EL (cell line): ENCODE data around the gene SP2.

Experiments used
- DNase-seq: peaks from one replicate; pipeline ENCODE4 v3.0.0-alpha.2; 2016

SP2 gene

DNA sequence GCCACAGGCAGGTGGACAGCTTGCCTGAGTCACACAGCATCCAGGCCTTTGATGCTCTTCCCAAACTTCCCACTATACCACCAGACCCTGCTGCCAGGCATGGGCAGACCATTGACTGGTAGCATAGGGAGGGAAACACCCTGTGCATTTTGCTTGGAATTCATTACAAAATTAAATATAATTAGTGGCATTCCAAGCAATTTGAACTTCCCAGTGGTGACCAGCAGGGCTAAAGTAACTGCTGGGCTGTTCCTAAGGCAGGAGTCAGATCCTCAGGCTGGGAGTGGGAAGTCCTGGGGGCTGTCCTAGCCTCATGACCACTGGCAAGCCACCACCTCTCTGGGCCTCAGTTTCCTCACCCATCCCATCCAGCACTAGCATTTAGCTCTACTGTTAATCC is 57.9 kb downstream of the SP2 start:
- no peak for DNase-seq

DNA sequence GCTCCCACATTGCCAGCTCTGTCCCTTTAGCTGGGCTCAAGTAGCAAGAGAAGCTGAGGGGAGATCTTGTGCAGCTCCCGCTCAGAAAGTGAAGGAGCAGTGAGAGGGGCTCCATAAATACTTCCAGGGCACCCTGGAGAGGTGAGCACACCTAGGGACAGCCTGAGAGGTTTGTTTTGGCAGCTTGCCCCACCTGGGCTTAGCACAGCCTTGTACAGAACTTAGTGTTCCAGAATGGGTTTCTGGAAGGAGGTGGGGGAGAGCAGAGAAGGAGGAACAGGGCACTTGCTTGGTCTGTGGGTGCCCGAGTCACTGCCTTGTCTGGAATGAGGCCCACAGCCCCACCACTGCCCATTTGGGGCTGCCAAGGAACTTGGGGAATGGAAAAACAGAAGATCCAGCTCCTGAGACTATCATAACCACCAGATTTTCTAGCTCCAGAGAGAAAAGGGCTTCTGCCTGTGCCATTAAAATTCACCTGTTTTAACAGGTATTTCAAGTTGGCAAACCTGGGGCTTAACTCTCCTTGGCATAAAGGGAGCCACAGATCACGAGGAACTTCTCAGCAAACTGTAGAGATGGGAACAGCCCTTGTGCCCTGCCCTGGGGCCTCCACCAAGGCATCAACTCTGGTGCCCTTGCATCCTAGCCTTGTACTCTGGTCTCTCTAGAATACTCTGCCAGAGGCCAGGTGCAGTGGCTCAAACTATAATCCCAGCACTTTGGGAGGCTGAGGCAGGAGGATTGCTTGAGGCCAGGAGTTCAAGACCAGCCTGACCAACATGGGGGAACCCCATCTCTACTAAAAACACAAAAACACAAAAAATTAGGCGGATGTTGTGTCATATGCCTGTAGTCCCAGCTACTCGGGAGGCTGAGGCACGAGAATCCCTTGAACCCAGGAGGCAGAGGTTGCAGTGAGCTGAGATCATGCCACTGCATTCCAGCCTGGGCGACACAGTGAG is 59.7 kb downstream of the SP2 start:
- no peak for DNase-seq

DNA sequence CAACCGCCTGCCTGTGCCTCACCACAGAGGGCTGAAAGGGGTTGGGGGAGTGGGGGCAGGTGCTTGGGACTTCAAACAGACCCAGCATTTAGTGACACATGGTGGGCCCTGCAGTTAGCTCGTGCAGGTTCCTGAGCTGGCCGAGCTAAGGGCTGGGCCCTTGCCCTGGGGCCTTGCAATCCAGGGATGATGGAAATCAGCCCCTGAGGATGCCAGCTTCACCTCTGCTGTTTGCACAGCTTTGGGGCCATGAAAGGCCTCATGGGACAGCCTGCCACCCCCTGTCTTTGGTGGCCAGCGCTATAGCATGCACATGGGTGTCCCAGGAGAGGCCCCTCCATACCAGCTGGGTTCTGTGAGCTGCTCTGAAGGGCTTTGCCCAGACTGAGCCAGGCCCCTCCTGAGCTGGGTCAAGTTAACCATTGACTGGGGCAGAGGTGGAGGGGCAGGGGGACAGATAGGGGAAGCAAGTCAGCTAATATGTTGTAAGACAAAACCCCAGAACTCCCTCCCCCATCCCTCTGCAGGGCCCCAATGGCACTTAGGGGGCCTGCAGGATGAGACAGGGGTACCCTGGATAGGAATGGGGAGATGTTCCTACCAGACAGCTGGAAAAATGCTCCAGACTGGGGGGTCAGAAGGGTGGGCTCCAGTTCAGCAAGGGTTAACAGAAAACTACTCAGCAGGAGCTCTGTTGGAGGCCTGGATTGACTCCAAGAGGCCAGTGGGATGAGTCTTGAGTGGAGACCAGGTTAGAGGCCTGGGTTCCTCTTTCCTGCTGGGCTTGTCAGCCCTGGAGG is 61.0 kb downstream of the SP2 start:
- no peak for DNase-seq

DNA sequence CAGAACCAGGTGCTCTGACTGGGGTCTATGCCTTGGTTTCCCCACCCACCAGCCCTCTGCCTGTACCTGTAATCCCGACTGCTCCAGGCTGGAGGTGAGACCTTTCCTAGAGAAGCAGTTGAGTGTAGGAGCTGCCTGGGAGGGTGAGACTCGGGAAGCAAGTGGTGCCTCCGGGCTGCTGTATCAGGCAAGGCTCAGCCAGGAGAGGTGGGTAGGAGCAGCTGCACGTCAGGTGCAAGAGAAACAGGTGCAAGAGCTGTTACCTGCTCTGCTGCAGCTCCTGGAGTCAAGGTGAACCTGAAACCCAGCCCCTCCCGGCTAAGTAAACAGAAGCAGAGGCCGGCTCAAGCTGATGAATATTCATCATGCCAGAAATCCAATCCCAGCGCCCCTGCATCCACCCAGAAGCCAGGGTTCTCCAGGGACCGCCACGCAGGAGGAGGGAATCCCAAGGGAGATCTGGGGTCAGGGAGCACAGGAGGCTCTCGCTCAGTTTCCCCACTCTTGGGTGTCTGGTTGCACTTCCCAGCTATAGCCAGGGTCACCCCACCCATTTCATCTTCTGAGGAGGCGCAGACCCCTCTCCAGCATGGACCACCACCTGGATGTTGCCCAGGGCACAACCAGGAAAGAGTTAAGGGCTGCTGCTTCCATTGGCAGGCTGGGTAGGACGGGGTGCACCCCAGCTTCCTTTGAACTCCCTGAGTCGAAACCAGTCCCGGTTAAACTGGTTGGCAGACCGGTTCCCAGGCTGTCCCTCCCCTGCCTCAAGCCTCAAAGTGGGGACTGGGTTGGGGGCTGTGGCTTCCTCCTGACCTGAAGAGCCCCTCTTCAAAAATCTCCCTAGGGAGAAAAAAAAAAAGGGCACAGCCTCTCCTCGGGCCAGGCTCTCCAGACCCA is 61.8 kb downstream of the SP2 start, which contains the start of gene PRR15L:
Gene PRR15L, minus strand, starts transcription at position 293 of the 900 bp plus-strand sequence. CDS start 4,649 bp downstream, outside the sequence.
- no peak for DNase-seq

DNA sequence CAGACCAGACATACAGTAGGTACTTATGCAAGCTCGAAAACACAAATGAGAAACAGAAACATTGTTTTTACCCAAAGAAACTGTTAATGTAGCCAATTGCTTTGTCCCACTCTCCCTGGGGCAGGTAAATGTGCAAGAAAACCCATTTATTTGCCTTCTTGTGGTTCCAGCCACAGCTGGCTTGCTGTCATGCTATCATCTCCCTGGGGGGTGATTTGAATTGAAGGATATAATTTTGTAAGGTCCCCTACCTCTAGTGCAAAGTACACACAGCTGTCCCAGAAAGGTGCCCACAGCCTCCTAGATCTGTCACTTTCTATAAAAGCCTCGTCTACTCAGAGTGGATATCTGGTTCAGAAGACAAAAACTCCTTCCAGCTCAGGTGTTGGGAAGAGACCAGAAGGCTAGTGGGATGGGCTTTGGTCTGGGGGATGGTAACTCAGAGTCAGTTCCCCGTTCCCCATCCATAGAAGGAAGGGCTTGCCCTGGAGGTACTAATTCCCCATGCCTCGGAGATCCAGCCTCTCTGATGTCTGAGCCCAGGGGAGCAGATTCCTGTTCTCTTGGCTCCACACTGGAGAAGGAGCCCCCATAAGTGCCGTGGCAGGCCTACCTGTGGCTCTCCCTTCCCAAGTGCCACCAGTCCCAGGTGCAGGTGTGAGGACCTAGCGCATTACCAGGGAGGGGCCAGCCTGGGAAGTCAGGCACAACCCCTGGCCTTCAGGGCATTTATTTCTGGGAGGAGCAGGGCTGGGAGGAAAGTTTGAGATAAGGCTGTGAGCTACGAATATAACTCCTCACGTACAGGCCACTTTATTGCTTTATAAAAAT is 64.0 kb downstream of the SP2 start:
- no peak for DNase-seq

DNA sequence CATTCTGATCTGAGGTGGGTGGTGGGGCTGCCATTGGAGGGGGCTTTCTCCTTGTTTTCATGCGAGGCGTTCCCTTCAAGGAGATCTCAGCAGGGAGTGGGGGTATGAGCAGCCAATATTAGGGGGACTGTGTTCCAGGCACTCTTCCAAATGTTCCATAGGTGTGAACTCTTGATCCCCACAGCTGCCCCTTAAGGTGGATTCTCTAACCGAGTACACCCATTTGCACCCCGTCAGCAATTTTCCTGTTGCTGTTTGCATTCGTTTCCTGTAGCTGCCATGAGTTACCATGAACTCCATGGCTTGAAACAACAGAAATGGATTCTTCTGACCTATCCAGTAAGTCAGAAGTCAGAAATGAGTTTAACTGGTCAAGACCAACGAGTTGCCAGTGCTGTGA is 65.4 kb downstream of the SP2 start:
- no peak for DNase-seq

DNA sequence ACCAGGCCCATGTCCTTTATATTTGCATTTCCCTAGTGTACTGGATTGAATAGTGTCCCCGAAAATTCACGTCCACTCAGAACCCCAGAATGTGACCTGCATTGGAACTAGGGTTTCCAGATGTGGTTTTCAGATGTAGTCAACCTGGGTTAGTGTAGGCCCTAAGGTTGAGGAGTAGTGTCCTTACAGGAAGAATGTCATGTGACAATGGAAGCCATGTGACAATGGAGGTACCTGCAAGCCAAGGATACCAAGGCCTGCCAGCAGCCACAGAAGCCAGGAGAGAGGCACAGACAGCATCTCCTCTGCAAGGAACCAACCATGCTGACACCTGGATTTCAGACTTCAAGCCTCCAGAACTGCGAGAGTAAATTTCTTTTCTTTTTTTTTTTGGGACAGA is 66.9 kb downstream of the SP2 start:
- no peak for DNase-seq

DNA sequence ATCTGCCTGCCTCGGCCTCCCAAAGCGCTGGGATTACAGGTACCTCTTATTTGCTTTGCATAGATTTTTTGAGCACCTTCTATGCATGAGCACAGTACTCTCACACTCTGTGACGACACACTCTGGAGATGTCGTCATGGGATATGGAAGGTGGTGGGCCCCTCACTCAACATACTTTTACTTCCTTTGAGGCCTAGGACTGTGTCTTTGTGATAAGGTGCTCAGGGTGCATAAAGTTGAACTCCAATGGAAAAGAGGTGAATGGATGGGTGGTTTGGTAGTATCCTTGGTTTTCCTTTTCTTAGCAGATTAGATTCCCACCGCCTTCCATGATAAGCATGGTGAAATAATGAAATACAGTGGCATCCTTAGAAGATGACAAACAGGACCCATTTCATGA is 68.8 kb downstream of the SP2 start:
- DNase-seq, result no peak

DNA sequence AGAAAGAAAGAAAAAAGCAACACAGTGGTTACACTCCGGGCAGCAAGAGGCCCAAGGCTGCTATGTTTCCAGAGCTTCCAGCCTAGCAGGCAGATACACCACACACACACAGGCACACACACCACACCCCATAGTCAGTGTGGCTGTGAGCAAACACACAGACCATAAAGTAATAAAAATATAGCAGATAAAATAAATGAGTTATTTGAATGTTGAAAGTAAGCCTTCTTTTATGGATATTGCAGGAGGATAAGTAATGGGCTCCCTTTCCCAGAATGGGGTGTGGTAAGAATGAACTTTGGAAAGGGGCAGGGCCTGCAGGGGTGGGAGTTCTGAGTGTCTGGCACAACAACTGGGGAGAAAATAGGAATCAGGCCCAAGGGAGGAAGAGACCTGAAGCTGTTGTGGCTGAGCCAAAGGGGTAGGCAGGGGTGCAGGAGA is 70.1 kb downstream of the SP2 start:
- DNase-seq, result no peak

DNA sequence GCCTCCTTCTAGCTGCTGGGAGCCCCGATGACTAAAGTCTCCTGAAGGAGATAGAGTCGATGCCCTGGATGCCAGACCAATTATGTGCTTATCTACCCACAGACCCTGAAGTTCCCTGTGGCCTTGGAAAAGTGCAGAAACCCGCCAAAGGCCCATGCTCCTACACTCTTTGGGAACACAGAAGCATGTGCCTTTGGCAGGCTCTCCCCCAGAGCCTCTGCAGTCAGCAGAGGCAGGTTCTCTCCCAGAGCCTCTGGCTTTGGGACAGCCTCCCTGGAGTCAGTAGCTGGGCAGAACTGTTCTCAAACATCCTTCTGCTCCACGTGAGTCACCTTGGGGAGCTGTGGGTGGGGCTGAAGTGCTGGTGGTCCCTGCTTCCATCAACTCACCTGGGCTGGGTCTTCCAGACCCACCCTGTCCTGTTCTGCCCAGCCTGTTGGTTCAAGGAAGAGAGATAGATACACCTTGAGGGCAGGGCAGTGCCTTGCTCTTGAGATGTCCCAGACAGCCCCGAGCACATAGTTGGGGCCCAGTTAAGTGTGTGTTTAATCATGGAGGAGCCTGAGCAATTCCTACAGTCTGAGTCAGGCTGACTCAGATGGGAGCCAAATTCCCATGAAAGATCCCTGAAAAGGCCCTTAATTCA is 71.7 kb downstream of the SP2 start:
- peak; percentile 89 for DNase-seq

DNA sequence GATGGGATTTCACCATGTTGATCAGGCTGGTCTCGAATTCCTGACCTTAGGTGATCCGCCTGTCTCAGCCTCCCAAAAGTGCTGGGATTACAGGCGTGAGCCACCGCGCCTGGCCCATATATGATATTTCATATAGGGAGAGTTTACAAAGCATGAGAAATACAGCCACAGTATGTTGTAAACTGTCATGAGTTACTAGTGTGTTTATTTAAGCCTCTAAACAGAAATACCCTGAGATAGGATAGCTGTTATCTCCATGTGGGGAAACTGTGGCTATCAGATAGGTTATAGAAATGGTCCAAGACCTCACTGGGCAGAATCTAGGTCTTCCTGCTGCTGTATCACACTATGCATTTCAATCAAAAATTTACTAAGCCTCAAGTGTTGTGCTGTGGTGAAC is 72.8 kb downstream of the SP2 start:
- no peak for DNase-seq

GRCh38 chr17:47969930-47970724 is 74.1 kb downstream of the SP2 start:
- no peak for DNase-seq

DNA sequence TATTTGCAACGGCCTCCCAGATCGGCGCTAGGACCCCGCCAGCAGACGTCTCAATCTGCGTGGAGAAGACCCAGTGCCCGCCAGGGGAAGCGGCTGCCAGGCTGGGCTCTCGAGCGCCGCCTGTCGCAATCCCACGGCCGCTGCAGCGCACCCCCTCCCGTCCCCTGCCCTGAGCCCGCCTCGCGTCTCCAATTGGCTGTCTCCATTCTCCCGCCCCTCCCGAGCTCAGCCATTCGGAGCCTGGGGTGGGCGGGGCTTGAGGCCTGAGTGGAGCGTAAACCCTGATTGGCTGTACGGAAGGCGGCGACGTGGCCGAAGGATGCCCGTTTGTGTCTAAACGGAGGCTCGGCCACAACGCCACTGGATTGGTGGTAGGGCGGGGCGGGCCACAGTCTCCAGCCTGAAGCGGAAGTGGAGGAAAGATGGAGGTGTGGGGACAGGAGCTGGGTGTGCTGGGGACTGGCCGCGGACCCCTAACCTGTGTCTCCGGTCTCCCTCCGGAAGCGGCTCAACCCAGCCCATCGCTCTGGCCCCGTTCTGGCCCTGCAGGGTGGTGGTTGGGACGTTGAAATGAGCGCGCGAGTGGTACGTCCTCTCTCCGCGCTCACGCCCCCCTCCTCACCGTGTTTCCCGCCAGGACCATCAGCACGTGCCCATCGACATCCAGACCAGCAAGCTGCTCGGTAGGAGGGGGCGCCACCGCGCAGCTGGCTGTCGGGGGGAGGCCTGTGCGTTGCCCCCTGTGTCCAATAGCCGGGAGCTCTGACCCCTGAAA is 74.9 kb downstream of the SP2 start, which contains the start of gene CDK5RAP3:
Gene CDK5RAP3, plus strand, starts transcription at position 389 of the 775 bp plus-strand sequence. Its CDS starts 34 bp downstream, at position 423.
- peak; percentile 100 for DNase-seq

- DNase-seq, result no peak
Observed at GRCh38 chr17:47973541-47973940, 77.5 kb downstream of the SP2 start.

DNA sequence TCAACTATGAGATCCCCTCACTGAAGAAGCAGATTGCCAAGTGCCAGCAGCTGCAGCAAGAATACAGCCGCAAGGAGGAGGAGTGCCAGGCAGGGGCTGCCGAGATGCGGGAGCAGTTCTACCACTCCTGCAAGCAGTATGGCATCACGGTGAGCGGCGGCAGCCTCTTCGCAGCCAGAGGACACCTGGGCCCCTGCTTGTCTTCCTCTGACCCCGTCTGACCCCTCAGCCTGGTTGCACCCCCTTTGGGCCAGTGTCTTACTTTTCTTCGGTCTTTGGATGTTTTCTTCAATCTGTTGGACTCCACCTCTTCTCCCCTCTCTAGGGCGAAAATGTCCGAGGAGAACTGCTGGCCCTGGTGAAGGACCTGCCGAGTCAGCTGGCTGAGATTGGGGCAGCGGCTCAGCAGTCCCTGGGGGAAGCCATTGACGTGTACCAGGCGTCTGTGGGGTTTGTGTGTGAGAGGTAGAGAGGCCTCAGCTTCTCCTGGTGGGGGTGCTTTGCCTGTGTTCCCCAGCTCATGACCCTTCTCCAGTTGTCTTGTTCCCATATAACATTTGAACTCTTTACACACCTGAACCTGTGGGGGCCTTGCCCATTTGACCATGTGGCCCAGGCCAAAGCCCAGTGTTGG is 79.3 kb downstream of the SP2 start:
- DNase-seq, result no peak

DNA sequence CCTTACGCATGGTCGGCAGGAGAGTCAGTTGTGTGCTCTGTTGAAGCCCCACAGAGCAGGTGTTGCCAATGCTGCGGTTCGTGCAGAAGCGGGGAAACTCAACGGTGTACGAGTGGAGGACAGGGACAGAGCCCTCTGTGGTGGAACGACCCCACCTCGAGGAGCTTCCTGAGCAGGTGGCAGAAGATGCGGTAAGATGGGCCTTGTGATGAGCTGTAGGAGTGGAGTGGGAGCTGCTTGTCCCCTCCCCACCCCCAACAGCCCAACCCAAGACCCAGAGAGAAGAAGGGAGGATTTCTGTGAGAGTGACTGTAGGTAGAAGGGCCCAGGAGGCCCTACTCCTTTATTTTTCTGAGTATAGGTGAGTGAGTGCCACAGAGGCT is 79.8 kb downstream of the SP2 start:
- no peak for DNase-seq

- DNase-seq, result peak; percentile 57
Observed at GRCh38 chr17:47978324-47978723, 82.3 kb downstream of the SP2 start.
